HUES6 (cell line): ENCODE results near the gene BCS1L.
"Not testable (repeated sequence)": the region's sequence is repeated elsewhere in the genome, so short reads cannot be mapped to it uniquely, and the experiment has no call there.

Source experiments
- H3K27ac ChIP-seq: 2 replicates; pipeline ENCODE4 v1.7.0; 2013; ENCODE audit warnings: low read depth, mild to moderate bottlenecking, low read length, inconsistent platforms
- H3K27me3 ChIP-seq: 2 replicates; pipeline ENCODE4 v1.6.1; 2013; ENCODE audit warnings: low read length; ENCODE audit not compliant: control insufficient read depth, insufficient read depth
- H3K36me3 ChIP-seq: 2 replicates; pipeline ENCODE4 v1.6.1; 2013; ENCODE audit warnings: low read length; ENCODE audit not compliant: control insufficient read depth, insufficient read depth
- H3K4me1 ChIP-seq: 2 replicates; pipeline ENCODE4 v1.6.1; 2013; ENCODE audit warnings: low read length; ENCODE audit not compliant: control insufficient read depth, insufficient read depth
- H3K4me3 ChIP-seq: 2 replicates; pipeline ENCODE4 v1.5.1; 2013; ENCODE audit warnings: low read depth, low read length
- H3K9ac ChIP-seq: one replicate; pipeline ENCODE4 v1.6.1; 2013; ENCODE audit warnings: mild to moderate bottlenecking, low read length
- H3K9me3 ChIP-seq: 2 replicates; pipeline ENCODE4 v1.6.1; 2013; ENCODE audit warnings: low read depth, low read length; ENCODE audit not compliant: control insufficient read depth, insufficient read depth

Gene BCS1L

GRCh38 chr2:218662377-218662776, 2.9 kb downstream of the BCS1L start:
- H3K36me3 ChIP-seq: peaks cover 58% of the 10 kb centered on the region
- no peaks in the 10 kb centered on the region for H3K9me3 ChIP-seq
- no peak overlapping the region for H3K27ac ChIP-seq
- H3K27me3 ChIP-seq: no peaks in the 10 kb centered on the region
- no peaks in the 10 kb centered on the region; the same call in 1 of the 2 replicates for H3K4me1 ChIP-seq
- H3K4me3 ChIP-seq: no peak overlapping the region
- H3K9ac ChIP-seq: no peak overlapping the region

GRCh38 chr2:218662827-218663226, 3.3 kb downstream of the BCS1L start:
- no peak overlapping the region for H3K27ac ChIP-seq
- H3K27me3 ChIP-seq: no peaks in the 10 kb centered on the region
- H3K4me3 ChIP-seq: no peak overlapping the region
- no peaks in the 10 kb centered on the region; the same call in 1 of the 2 replicates for H3K4me1 ChIP-seq
- no peaks in the 10 kb centered on the region for H3K9me3 ChIP-seq
- H3K36me3 ChIP-seq: peaks cover 62% of the 10 kb centered on the region
- H3K9ac ChIP-seq: no peak overlapping the region

DNA sequence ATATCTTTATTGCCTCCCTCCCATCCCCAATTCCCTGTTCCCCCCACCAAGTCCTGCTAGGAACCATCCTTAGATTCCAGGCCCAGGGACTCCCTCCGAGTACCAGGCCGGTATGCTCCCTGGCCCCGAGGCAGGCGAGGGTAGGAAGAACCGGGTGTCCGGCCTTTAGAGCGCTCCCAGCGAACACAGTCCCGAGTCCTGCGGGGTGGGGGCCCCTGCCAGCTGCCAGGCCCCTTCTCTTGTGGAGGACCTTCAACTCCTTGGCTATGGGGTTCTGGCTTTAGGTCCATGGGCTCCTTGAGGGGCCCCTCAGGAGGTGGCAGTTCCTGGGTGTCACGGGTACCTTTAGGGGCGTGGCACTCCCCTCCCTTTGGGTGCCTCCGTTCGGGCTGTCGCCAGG, 4.4 kb downstream of the BCS1L start:
- no peak overlapping the region for H3K9ac ChIP-seq
- H3K36me3 ChIP-seq: peaks cover 68% of the 10 kb centered on the region

DNA sequence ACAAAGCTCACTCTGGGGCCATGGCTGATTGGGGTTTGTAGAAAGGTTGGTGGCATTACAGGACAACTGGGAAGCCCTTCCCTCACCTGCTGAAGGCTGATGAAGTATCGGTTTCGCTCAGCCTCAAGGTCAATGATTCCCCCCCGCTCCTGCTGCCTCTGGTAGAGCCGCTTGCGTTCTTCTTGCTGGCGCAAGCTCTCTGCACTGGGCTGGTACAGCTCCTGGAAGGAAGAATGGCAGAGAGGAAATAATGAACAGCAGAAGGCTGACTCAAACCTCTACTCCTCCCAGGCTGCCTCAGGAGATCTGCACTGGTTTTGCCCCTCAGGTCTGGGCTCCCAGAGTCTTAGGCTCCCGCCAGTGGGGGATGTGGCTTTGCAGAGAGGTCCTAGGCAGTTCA, 5.2 kb downstream of the BCS1L start:
- Histone ChIP-seq H3K4me3 (no peak overlapping the region), H3K9ac (no peak overlapping the region), H3K27ac (no peak overlapping the region), H3K27me3 (no peaks in the 10 kb centered on the region), H3K36me3 (peaks cover 68% of the 10 kb centered on the region), H3K9me3 (no peaks in the 10 kb centered on the region), H3K4me1 (no peaks in the 10 kb centered on the region; the same call in 1 of the 2 replicates)

More for the DNA sequence above, 4.4 kb downstream of the BCS1L start:
- Histone ChIP-seq H3K4me1 (no peaks in the 10 kb centered on the region; the same call in 1 of the 2 replicates), H3K9me3 (no peaks in the 10 kb centered on the region), H3K4me3 (no peak overlapping the region), H3K27me3 (no peaks in the 10 kb centered on the region), H3K27ac (no peak overlapping the region)

- Histone ChIP-seq H3K9me3 (no peaks in the 10 kb centered on the region), H3K4me1 (peaks cover 8% of the 10 kb centered on the region; the same call in 1 of the 2 replicates), H3K27ac (peak overlapping the region; percentile 1; the same call in 1 of the 2 replicates), H3K36me3 (peaks cover 30% of the 10 kb centered on the region), H3K27me3 (no peaks in the 10 kb centered on the region), H3K9ac (peak overlapping the region; percentile 98), H3K4me3 (peak overlapping the region; percentile 77)
Measured at GRCh38 chr2:218671097-218671653, 11.7 kb downstream of the BCS1L start.

- Histone ChIP-seq H3K9ac (peak within 1 kb of the TSS; percentile 98), H3K36me3 (peaks cover 26% of the 10 kb centered on the region), H3K27me3 (no peaks in the 10 kb centered on the region), H3K27ac (peak within 1 kb of the TSS; percentile 87), H3K4me3 (peak within 1 kb of the TSS; percentile 77), H3K4me1 (peaks cover 8% of the 10 kb centered on the region; the same call in 1 of the 2 replicates), H3K9me3 (no peaks in the 10 kb centered on the region)
Measured at GRCh38 chr2:218671654-218672566, 12.4 kb downstream of the BCS1L start, which contains the start of the genes RNF25 and STK36. RNF25 (minus strand) TSS chr2:218672002; CDS start chr2:218671970, 32 bp downstream. STK36 (plus strand) TSS chr2:218672086; CDS start chr2:218672830, 744 bp downstream.

DNA sequence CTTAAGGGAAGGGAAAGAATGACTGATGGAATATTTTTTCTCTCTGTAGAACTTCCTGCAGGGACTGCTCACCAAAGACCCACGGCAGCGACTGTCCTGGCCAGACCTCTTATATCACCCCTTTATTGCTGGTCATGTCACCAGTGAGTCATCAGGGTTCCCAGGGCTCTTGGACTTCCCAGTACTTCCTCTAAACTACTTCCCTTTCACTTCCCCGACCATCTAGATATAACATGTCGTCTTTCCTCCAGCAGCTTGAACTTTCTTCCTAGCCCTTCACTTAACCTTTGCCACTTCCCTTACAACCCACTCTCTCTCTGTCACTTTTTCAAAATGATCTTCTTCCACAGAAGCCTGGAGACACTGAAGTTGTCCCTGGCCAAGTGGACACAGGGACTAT, 19.6 kb downstream of the BCS1L start:
- Histone ChIP-seq H3K4me1 (no peaks in the 10 kb centered on the region), H3K36me3 (peaks cover 50% of the 10 kb centered on the region), H3K9me3 (no peaks in the 10 kb centered on the region), H3K27me3 (no peaks in the 10 kb centered on the region), H3K27ac (no peak overlapping the region), H3K9ac (no peak overlapping the region), H3K4me3 (no peak overlapping the region)

- no peak overlapping the region for H3K4me3 ChIP-seq
- H3K9me3 ChIP-seq: no peaks in the 10 kb centered on the region
- no peaks in the 10 kb centered on the region for H3K27me3 ChIP-seq
- H3K27ac ChIP-seq: no peak overlapping the region
- H3K36me3 ChIP-seq: peaks cover 54% of the 10 kb centered on the region
- no peak overlapping the region for H3K9ac ChIP-seq
- no peaks in the 10 kb centered on the region for H3K4me1 ChIP-seq
Measured at GRCh38 chr2:218680061-218680460, 20.6 kb downstream of the BCS1L start.

DNA sequence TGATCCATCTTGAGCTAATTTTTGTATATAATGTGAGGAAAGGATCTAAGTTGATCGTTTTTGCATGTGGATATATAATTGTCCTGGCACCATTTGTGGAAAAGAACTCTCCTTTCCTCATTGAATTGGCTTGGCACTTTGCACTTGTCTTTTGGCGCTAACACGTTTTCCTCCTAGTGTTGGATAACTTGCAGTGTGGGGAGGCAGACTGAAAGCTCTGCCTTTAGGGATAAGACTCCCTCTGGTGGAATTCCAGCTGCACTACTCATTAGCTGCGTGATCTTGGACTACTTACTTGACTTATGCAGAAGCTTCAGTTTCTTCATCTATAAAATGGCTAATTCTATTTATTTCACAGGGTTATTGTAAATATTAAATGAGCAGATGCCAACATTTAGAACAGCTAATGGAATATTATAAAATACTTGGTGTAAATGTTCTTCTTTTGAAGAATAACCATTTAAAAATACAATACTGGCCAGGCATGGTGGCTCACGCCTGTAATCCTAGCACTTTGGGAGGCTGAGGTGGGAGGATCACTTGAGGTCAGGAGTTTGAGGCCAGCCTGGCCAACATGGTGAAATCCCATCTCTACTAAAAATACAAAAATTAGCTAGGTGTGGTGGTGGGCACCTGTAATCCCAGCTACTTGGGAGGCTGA, 28.0 kb downstream of the BCS1L start:
- peaks cover 46% of the 10 kb centered on the region for H3K36me3 ChIP-seq
- H3K27ac ChIP-seq, H3K4me1 ChIP-seq, H3K27me3 ChIP-seq, H3K9ac ChIP-seq, H3K4me3 ChIP-seq, H3K9me3 ChIP-seq: not testable (repeated sequence)

GRCh38 chr2:218691234-218691633, 31.8 kb downstream of the BCS1L start:
- Histone ChIP-seq H3K9ac (no peak overlapping the region), H3K9me3 (no peaks in the 10 kb centered on the region), H3K36me3 (peaks cover 51% of the 10 kb centered on the region), H3K4me1 (no peaks in the 10 kb centered on the region), H3K27me3 (no peaks in the 10 kb centered on the region), H3K4me3 (no peak overlapping the region), H3K27ac (no peak overlapping the region)
